Upper lobe of left lung (tissue), 6 donors: Measurements from ENCODE around the gene KCNJ6. TPM values are rescaled to one million over a fixed set of nuclear protein-coding genes. Genes with fewer than 3 reads are reported as not detected.

Experiments
- ATAC-seq, 2 donors: fragments of 200-7000 bp; cut with Tn5 transposase; one replicate each; pipeline ENCODE4 v1.9.1; 2022; ENCODE audit warnings: mild to moderate bottlenecking in 2 of 2, moderate library complexity in 2 of 2; ENCODE audit not compliant: low FRiP score in 2 of 2
- DNase-seq, 2 donors: peaks; one replicate each; pipeline ENCODE4 v3.0.0-alpha.2; 2019 to 2020
- H3K27ac ChIP-seq, 4 donors: fragments of 200-600 bp; sonication (generic); one replicate each; pipeline ENCODE4 v1.5.1; 2016 to 2019
- H3K27me3 ChIP-seq, 4 donors: fragments of 200-600 bp; sonication (generic); one replicate each; pipeline ENCODE4 v1.5.1; 2017 to 2019
- H3K36me3 ChIP-seq, 4 donors: fragments of 200-600 bp; sonication (generic); one replicate each; pipeline ENCODE4 v1.5.1; 2016 to 2019
- H3K4me1 ChIP-seq, 4 donors: fragments of 200-600 bp; sonication (generic); one replicate each; pipeline ENCODE4 v1.5.1; 2018 to 2019
- H3K4me3 ChIP-seq, 4 donors: fragments of 200-600 bp; sonication (generic); one replicate each; pipeline ENCODE4 v1.5.1; 2017 to 2019; ENCODE audit warnings: mild to moderate bottlenecking in 2 of 4, moderate library complexity in 1 of 4
- H3K9me3 ChIP-seq, 4 donors: fragments of 200-600 bp; sonication (generic); one replicate each; pipeline ENCODE4 v1.5.1; 2018 to 2019
- CTCF ChIP-seq, 6 experiments: fragments of 450-650 bp in 4 of 6; fragments of 200-600 bp in 2 of 6; sonication (generic) in 2 of 6; IDR thresholded peaks; one replicate each; pipeline ENCODE4 v1.5.1; 2016 to 2019; ENCODE audit warnings: antibody characterized with exemption in 6 of 6
- EP300 ChIP-seq, 4 donors: sonication (generic); formaldehyde crosslinking; IDR thresholded peaks; one replicate each; pipeline ENCODE4 v1.5.1; 2017; ENCODE audit warnings: antibody characterized with exemption in 4 of 4, control low read depth in 2 of 4
- POLR2A ChIP-seq, 4 donors: fragments of 450-650 bp; IDR thresholded peaks; one replicate each; pipeline ENCODE4 v1.5.1; 2016 to 2017; ENCODE audit warnings: antibody characterized with exemption in 4 of 4, mild to moderate bottlenecking in 2 of 4
- POLR2AphosphoS5 ChIP-seq, 2 donors: sonication (generic); formaldehyde crosslinking; IDR thresholded peaks; one replicate each; pipeline ENCODE4 v1.5.1; 2017; ENCODE audit warnings: antibody characterized with exemption in 2 of 2
- WGBS, 2 donors: methylation state at CpG; one replicate each; pipeline ENCODE4 v1.1.5; 2017 to 2018; 5-methylcytosine and 5-hydroxymethylcytosine counted together
- total RNA-seq, 6 donors: library from RNA; depleted of rRNA in 4 of 6; stranded (reverse); fragments of >200 nt in 4 of 6; gene quantifications; one replicate each; pipeline versions ENCODE4 v1.1.0 to v1.2.1, GENCODE V29; 2016 to 2021
- donor health status: DM: no; HTN: no; CAD: no; lungs with moderate emphysema.
- donor health status: DM: no; HTN: yes; CAD: no; lungs with severe emphysema.

The KCNJ6 gene
- total RNA-seq, 6 donors from 2014 or later: 0.06 to 0.15 TPM; not detected in 4

GRCh38 chr21:37912616-37913015 lies 3.6 kb downstream of the KCNJ6 start:
- Histone ChIP-seq H3K4me1 (peaks cover 13 to 22% (median 13%) of the 10 kb centered on the region in 4 donors), H3K36me3 (no peaks in the 10 kb centered on the region), H3K27me3 (peaks cover 5 to 30% (median 21%) of the 10 kb centered on the region in 4 donors), H3K27ac (no peak overlapping the region), H3K9me3 (no peaks in the 10 kb centered on the region), H3K4me3 (no peak overlapping the region)
- TF ChIP-seq CTCF (IDR thresholded peaks at IDR 0.05) (no peak), POLR2AphosphoS5 (IDR thresholded peaks at IDR 0.05) (no peak), POLR2A (IDR thresholded peaks at IDR 0.05) (no peak), EP300 (IDR thresholded peaks at IDR 0.05) (no peak)
- DNase-seq (no peak), ATAC-seq (no peak)

GRCh38 chr21:37909936-37910335 lies 6.3 kb downstream of the KCNJ6 start:
- Histone ChIP-seq H3K27me3 (peaks cover 0 to 7% (median 3%) of the 10 kb centered on the region in 4 donors), H3K4me3 (no peak overlapping the region), H3K36me3 (no peaks in the 10 kb centered on the region), H3K27ac (no peak overlapping the region), H3K9me3 (no peaks in the 10 kb centered on the region), H3K4me1 (peaks cover 0 to 6% (median 0%) of the 10 kb centered on the region in 4 donors)
- DNase-seq: no peak
- TF ChIP-seq EP300 (IDR thresholded peaks at IDR 0.05) (no peak), CTCF (IDR thresholded peaks at IDR 0.05) (no peak), POLR2A (IDR thresholded peaks at IDR 0.05) (no peak), POLR2AphosphoS5 (IDR thresholded peaks at IDR 0.05) (no peak)
- 75 to 93% methylated on average over 6 of the region's 6 CpGs for WGBS, 2 donors
- no peak for ATAC-seq

GRCh38 chr21:37908691-37909090 lies 7.6 kb downstream of the KCNJ6 start:
- no peaks in the 10 kb centered on the region for H3K27me3 ChIP-seq
- no peak for TF ChIP-seq EP300 (IDR thresholded peaks at IDR 0.05)
- TF ChIP-seq CTCF (IDR thresholded peaks at IDR 0.05): no peak
- no peak for TF ChIP-seq POLR2AphosphoS5 (IDR thresholded peaks at IDR 0.05)
- no peak for TF ChIP-seq POLR2A (IDR thresholded peaks at IDR 0.05)
- H3K27ac ChIP-seq: no peak overlapping the region
- H3K9me3 ChIP-seq: no peaks in the 10 kb centered on the region
- no peak for DNase-seq
- no peak for ATAC-seq
- 72 to 80% methylated on average over 2 of the region's 2 CpGs for WGBS, 2 donors
- no peaks in the 10 kb centered on the region for H3K4me1 ChIP-seq
- no peaks in the 10 kb centered on the region for H3K36me3 ChIP-seq
- no peak overlapping the region for H3K4me3 ChIP-seq

GRCh38 chr21:37907076-37907475 lies 9.2 kb downstream of the KCNJ6 start:
- 61 to 66% methylated on average over 4 of the region's 4 CpGs for WGBS, 2 donors
- Histone ChIP-seq H3K4me3 (no peak overlapping the region), H3K27ac (no peak overlapping the region), H3K9me3 (no peaks in the 10 kb centered on the region), H3K36me3 (no peaks in the 10 kb centered on the region), H3K4me1 (no peaks in the 10 kb centered on the region), H3K27me3 (no peaks in the 10 kb centered on the region)
- ATAC-seq: no peak
- TF ChIP-seq POLR2AphosphoS5 (IDR thresholded peaks at IDR 0.05): no peak
- TF ChIP-seq EP300 (IDR thresholded peaks at IDR 0.05): no peak
- no peak for TF ChIP-seq POLR2A (IDR thresholded peaks at IDR 0.05)
- TF ChIP-seq CTCF (IDR thresholded peaks at IDR 0.05): no peak
- no peak for DNase-seq

GRCh38 chr21:37905291-37905690 lies 11.0 kb downstream of the KCNJ6 start:
- H3K9me3 ChIP-seq: no peaks in the 10 kb centered on the region
- H3K36me3 ChIP-seq: no peaks in the 10 kb centered on the region
- no peak overlapping the region for H3K27ac ChIP-seq
- H3K4me3 ChIP-seq: no peak overlapping the region
- DNase-seq (no peak), ATAC-seq (no peak)
- 84 to 93% methylated on average over 5 of the region's 5 CpGs for WGBS, 2 donors
- H3K4me1 ChIP-seq: no peaks in the 10 kb centered on the region
- TF ChIP-seq CTCF (IDR thresholded peaks at IDR 0.05): no peak
- TF ChIP-seq EP300 (IDR thresholded peaks at IDR 0.05): no peak
- TF ChIP-seq POLR2AphosphoS5 (IDR thresholded peaks at IDR 0.05): no peak
- TF ChIP-seq POLR2A (IDR thresholded peaks at IDR 0.05): no peak
- no peaks in the 10 kb centered on the region for H3K27me3 ChIP-seq
